Measurements from ENCODE around the gene CDC23. TPM values are rescaled to one million over a fixed set of nuclear protein-coding genes. Genes with fewer than 3 reads are reported as not detected.
"Not testable (repeated sequence)": the region's sequence is repeated elsewhere in the genome, so short reads cannot be mapped to it uniquely, and the experiment has no call there.

CDC23 gene
- total RNA-seq, 1 donor from 2014 or later: 26.8 TPM

DNA sequence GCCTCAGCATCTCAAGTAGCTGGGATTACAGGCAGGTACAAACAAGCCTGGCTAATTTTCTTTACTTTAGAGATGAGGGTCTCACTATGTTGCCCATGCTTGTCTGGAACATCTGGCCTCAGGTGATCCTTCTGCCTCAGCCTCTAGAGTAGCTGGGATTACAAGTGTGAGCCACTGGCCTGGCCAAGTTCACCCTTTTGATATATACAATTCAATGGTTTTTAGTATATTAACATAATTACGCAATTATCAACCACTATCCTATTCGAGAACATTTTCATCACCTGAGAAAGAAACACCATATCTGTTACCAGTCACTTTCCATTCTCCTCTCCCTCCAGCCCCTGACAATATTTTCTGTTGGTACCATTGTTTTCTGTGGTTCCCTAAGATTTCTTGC is 3.7 kb upstream of the CDC23 start:
- no peak for DNase-seq (ENCODE audit: low spot score)

DNA sequence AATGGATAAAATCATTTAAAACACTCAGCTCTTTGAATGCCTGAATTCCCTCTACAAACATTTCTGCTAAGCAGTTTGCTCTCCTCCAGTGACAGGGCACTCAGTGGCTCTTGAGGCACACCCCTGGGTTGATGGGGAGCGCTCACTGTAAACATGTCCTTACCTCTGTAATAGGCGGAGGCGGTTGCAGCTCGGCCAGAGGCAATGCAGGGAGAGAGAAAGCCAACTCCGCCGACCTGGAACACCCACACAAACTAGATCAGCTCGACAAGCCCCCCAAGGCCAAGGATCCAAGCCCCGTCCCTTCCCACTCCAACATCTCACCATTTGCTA is 329 bp downstream of the CDC23 start:
- DNase-seq (ENCODE audit: low spot score): no peak

DNA sequence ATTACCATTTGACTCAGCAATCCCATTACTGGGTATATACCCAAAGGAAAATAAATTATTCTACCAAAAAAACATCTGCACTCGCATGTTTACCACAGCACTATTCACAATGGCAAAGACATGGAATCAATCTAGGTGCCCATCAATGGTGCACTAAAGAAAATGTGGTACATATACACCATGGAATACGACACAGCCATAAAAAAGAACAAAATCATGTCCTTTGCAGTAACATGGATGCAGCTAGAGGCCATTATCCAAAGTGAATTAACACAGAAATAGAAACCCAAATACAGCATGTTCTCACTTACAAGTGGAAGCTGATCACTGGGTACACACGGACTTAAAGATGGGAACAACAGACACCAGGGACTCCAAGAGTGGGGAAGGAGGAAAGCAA is 2.1 kb downstream of the CDC23 start:
- no peak for DNase-seq (ENCODE audit: low spot score)

DNA sequence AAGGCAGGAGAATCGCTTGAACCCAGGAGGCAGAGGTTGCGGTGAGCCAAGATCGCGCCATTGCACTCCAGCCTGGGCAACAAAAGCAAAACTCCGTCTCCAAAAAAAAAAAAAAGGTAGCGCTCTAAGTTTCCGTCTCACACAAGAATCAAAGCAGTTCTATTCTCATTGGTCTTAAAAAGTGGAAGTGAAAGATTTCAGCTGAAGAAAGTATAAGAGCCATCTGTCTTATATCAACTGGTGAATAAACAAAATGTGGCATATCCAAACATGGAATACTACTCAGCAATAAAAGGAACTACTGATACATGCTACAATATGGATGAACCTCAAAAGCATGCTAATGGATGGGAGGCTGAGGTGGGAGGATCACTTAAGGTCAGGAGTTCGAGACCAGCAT is 19.3 kb downstream of the CDC23 start:
- DNase-seq (ENCODE audit: low spot score): not testable (repeated sequence)

DNA sequence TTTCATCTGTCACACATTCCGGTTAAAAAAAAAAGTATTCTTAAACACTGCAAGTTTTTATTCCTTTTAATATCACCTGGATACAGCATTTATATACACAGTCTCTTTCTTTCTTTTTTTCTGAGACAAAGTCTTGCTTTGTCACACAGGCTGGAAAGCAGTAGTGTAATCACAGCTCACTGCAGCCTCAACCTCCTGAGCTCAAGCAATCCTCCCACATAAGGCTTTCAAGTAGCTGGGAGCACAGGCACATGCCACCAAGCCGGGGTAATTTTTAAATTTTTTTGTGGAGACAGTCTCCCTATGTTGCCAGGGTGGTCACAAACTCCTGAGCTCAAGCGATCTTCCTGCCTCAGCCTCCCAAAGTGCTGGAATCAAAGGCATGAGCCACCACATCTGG is 20.3 kb downstream of the CDC23 start:
- DNase-seq (ENCODE audit: low spot score): no peak

DNA sequence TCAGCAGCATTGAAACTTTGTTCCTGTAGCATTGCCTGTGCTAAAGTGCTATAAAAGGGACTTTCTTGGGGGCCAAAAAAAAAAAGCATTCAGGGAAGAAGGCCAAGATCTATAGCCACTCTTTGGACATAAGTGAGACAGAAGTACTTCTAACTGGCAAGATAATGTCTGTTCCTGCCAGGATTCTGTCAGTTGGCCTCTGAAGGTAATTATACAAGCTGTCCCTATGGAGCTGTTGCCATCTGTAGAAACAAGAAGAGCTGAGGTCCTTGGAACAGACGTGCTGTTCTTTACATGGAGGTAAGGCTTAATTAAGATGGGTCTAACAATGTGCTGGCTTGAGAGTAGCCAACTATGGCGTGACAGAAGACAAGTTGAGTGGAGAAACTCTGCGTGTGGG is 24.5 kb downstream of the CDC23 start:
- no peak for DNase-seq (ENCODE audit: low spot score)

DNA sequence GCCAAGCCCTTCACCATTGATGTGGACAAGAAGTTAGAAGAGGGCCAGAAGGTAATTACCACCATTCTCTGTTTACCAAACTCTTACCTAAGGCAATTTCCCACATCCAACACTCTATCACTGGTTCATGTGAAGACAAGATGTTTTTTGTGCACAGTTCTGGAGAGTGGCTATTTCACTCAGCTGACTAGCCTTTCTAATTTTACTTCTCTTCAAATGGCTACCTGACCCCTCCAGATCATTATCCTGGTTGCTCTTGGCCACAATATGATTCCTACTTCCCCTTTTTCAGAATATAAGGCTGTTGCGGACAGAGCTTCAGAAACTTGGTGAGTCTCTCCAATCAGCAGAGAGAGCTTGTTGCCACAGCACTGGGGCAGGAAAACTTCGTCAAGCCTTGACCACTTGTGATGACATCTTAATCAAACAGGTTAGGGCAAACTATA is 27.1 kb downstream of the CDC23 start:
- DNase-seq (ENCODE audit: low spot score): no peak

DNA sequence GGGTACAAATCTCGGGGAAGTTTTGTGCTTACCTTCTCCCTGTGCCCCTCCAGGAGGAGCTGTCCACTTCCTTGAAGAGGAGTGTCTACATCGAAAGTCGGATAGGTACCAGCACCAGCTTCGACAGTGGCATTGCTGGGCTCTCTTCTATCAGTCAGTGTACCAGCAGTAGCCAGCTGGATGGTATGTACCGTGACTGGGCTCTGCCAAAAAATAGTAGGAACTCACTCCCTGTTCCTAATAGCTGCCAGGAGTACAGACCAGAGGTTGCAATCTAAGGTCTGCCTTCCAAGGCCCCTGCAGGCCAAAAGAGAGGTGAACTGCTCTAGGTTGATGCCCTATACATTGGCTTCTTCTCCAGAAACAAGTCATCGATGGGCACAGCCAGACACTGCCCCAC is 30.3 kb downstream of the CDC23 start:
- DNase-seq (ENCODE audit: low spot score): no peak

DNA sequence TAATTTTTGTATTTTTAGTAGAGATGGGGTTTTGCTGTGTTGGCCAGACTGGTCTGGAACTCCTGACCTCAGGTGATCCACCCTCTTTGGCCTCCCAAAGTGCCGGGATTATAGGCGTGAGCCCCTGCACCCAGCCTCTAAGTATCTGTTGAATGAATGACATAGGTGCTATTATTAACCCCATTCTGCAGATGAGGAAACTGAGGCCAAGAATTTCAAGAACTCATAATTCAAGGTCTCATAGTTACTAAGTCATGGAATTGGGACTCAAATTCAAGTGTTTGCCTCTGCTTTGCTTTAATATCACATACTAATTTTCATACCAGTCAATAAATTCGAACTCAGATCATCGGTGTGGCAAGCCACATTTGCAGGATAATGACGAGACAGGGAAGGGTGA is 32.3 kb downstream of the CDC23 start:
- DNase-seq (ENCODE audit: low spot score): no peak

DNA sequence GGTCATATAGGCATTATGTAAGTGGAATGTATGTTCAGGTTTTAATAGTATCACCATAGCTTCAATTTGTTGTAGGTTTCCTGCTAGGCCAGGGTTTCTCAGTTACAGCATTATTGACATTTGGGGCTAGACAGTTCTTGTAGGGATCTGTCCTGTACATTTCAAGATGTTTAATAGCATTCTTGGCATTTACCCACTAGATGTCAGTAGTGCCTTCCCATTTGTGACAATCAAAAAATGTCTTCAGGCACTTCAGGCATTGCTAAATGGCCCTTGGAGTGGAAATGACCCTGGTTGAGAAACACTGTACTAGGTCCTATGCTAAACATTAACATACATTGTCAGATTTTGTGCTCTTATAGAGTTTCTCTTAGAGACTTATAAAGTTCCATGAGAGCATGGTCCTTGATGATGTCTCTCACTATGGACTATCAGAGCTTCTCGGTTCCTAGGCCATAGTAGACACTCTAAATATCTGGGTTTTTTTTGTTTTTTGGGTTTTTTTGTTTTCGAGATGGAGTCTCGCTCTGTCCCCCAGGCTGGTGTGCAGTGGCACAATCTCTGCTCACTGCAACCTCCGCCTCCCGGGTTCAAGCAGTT is 32.8 kb downstream of the CDC23 start:
- no peak for DNase-seq (ENCODE audit: low spot score)

DNA sequence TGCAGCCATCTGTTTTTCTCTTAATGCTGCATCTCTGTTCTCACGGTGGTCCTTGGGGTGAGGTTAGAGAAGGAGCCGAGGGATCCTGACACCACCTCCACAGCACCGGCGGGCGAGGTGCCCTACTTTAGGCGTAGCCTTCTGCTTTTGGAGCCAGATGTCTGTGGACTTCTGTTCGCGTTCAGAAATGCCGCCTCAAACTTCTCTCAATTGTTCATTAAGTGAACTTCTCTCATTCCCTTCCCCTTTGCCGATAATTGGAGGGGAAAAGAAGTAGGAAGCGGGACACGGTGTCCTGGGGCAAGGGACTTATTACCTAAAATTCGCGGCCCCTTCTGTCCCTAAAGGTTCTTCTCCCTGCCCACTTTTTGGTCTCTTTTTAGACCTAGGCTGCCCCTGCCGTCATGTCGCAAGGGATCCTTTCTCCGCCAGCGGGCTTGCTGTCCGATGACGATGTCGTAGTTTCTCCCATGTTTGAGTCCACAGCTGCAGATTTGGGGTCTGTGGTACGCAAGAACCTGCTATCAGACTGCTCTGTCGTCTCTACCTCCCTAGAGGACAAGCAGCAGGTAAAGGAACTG is 33.8 kb downstream of the CDC23 start:
- no peak for DNase-seq (ENCODE audit: low spot score)

DNA sequence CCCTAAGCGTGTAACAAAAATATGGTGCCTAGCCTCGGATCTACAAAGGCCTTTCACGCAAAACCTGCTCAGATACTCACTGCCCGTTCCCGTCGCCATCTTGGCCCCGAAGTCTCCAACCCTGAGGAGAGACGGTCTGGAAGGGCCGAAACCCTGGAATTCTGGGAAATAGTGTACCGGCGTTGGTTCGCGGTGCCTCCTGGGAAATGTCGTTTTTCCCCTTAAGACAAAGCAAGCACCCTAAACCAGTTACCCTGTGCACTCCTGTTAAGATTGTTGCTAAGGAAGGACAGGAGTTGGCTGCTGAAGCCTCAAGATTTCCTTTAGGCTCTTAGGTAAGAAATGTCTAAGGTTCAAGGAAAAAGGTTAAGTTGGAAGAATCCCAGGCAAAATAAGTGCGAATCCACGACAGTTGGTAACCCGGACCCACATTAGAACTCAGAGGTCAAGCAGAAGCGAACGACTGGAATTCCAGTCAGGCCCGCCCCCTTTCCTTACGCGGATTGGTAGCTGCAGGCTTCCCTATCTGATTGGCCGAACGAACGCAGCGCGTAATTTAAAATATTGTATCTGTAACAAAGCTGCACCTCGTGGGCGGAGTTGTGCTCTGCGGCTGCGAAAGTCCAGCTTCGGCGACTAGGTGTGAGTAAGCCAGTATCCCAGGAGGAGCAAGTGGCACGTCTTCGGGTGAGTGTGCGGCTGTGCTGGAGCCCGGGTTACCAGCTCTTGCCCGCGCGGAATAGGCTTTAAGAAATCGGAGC is 34.4 kb downstream of the CDC23 start, which contains the start of the genes BRD8 and KIF20A:
TSS of gene BRD8 (minus strand) at position 115 of the 761 bp plus-strand sequence. CDS start at position 99, 16 bp downstream.
TSS of gene KIF20A (plus strand) at position 597 of the 761 bp plus-strand sequence. CDS start 569 bp downstream, outside the sequence.
- DNase-seq (ENCODE audit: low spot score): peak; percentile 96

DNA sequence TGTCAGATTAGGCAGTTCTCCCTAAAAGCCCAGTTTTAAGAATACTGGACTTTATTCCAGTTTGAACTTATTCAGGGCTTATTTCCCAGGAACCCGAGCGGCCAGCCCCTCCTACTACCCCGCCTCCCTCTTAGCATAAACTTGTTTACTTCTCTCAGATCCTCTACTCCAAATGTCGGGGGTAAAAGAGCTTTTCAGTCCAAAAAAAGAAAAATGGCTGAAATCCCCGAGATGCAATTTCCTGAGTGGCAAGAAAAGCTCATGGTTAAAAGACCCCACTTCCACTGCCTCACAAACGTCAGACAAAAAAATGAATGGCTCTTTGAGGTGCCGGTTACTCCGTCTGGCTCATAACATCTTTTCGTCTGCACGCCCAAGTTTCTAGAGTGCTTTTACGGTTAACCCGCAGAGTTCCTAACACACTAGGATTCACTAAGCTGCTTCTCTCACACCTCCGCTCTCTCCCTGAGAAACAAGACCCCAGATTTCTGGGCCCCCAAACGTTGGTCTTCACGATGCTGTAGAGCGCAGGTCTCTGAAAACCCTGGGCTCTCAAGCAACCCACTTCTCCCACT is 35.1 kb downstream of the CDC23 start:
- no peak for DNase-seq (ENCODE audit: low spot score)

DNA sequence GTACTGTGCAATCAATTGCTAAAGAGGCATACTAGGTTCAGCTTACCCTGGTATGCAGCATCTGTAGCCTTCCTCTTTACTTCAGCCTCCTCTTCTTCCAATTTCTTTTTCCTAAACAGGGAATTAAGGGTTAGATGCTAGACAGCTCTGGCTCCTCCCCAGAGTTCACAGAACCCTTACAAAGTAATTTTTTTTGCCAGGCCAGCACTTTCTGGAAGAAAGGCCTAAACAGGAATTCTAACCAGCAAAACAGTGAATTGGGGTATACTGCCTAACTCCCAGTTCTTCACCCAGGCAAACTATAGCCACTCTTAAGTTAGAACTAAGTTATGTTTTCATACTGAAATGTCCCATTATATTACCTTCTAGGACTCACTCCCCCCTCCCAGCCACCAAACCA is 42.8 kb downstream of the CDC23 start:
- no peak for DNase-seq (ENCODE audit: low spot score)

DNA sequence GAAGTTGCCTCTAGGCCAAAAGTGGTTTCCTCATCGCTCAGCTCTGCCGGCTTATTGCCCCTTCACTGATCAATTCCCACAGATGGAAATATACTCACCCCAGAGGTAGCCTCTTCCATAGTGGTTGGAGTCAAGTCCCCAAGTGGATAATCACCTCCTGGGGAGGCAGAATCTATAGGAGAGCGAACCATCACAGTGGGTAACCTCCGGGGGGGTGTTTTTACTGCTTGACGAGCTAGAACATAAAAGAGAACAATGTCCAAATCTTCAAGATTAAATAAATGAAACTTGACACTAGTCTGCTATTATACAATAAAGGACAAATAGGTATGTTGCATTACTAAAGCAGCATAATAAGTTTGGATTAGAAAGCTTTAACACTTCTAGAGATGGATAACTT is 44.0 kb downstream of the CDC23 start:
- no peak for DNase-seq (ENCODE audit: low spot score)

DNA sequence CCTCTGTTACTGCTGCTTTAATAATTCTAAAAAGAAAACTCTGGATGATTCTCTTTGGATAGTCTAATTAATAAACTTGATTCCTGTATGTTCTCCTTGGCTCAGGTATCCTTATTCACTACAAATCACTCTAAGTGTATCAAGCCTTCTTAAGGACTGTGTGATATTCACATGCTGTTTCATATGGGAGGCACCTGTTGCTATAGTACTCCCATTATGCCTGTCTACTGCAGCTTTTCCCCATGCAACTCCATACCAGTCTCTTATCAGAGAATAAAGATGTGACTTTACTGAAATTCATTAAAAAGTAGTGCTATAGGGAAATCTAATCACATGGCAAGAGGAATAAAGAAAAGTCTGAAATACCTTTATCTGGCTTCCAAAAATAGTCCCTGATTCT is 49.4 kb downstream of the CDC23 start:
- no peak for DNase-seq (ENCODE audit: low spot score)

DNA sequence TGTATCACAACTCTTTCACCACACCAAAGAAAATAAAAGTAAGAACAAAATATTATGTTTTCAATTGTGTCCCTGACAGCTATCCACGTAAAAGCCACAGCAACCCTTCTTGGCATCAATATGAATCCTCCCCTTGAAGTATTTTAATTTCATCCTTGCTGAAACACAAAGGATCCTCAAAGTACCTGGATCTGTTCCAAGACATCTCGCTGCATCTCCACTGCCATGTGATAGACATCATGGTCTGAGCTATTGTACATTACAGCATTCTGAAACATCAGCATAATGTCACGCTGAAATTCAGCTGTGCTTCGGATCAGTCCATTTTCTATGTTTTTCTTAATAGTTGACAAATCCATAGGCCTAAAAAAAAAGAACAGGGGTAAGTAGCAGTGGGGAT is 52.4 kb downstream of the CDC23 start:
- no peak for DNase-seq (ENCODE audit: low spot score)

DNA sequence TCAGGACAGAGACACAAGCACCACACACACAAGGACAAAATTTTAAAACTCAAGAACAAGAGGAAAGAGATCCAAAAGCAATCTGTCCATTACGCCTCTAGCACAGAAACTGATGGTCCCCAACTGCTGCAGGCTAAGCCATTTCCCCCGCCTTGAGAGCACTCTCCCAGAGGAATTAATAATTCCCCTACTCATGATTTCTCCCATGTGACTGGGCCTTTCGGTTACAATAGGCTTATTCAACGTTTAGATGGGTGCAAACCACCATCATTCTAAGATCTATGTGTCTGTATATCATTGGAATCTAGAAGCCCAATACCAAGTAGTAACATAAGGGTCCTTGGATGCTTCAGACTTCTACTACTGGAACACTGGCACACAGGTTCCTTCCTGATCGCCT is 53.5 kb downstream of the CDC23 start:
- no peak for DNase-seq (ENCODE audit: low spot score)

DNA sequence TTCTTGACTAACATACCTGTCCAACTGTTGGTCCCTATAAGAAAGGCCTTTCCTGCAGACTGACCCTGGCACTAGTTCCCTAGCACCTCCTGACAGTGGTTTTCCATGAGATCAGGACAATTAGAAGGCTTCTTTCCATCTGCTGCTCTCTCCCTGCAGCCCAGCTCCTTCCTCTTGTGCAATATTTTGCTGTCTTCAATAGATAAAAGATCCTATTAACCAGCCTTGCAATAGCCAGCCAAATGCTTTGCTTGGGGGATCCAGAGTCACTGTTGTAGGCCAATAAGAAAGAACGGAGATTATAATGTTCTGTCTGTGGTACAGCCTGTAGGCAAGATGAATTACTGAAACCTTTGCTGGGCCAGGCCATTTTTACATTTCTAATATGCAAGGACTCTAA is 55.5 kb downstream of the CDC23 start:
- no peak for DNase-seq (ENCODE audit: low spot score)

DNA sequence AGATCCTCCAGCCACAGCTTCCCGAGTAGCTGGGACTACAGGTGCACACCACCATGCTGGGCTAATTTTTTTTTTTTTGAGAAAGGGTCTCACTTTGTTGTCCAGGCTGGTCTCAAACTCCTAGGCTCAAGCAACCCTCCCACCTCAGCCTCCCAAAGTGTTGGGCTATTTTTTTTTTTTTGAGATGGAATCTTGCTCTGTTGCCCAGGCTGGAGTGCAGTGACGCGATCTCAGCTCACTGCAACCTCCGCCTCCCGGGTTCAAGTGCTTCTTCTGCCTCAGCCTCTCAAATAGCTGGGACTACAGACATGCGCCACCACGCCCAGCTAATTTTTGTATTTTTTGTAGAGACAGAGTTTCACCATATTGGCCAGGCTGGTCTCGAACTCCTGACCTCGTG is 57.1 kb downstream of the CDC23 start:
- not testable (repeated sequence) for DNase-seq (ENCODE audit: low spot score)

DNA sequence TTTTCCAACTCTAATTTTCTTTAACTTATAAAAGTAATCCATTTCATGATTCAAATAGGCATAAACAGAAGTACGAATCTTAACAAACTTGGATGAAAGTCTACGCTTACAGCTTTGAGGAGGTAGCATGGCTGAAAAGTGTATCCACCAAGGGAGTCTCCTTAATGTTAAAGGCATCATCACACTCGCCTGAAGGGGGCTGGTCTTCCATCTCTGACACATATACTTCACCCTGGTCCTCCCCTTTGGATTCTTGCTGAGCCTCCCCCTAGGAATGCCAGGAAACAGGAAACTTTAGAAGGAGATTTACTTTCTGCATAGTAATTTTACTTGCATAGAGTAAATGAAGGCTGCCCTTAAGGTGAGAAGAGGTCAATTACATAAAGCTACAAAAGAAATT is 63.6 kb downstream of the CDC23 start:
- no peak for DNase-seq (ENCODE audit: low spot score)

DNA sequence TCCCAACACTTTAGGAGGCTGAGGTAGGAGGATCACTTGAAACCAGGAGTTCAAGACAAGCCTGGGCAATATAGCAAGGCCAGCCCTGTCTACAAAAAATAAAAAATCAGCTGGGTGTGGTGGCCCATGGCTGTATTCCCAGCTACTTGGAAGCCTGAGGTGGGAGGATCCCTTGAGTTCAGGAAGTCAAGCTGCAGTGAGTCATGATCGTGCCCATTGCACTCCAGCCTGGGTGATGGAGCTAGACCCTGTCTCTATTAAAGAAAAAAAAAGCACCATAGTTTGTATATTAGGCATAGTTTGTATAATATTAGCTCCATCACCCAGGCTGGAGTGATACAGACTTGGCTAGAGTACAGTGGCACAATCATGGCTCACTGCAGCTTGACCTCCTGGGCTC is 64.3 kb downstream of the CDC23 start:
- no peak for DNase-seq (ENCODE audit: low spot score)

DNA sequence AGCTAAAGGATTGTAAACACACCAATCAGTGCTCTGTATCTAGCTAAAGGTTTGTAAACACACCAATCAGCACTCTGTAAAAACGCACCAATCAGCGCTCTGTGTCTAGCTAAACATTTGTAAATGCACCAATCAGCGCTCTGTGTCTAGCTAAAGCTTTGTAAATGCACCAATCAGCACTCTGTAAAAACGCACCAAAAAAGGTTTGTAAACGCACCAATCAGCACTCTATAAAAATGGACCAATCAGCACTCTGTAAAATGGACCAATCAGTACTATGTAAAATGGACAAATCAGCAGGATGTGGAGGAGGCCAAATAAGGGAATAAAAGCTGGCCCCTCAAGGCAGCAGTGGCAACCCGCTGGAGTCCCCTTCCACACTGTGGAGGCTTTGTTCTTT is 69.5 kb downstream of the CDC23 start:
- DNase-seq (ENCODE audit: low spot score): not testable (repeated sequence)

Data from ureter (tissue), 1 donor.